CD4-positive, alpha-beta T cell treated with Interleukin-4 for 1 hour (primary cell): ENCODE results near the gene TRMT61A.

Experiments
- DNase-seq, 2 donors: peaks; one replicate each; pipeline ENCODE4 v3.0.0-alpha.2; 2020 to 2022

Gene TRMT61A

DNA sequence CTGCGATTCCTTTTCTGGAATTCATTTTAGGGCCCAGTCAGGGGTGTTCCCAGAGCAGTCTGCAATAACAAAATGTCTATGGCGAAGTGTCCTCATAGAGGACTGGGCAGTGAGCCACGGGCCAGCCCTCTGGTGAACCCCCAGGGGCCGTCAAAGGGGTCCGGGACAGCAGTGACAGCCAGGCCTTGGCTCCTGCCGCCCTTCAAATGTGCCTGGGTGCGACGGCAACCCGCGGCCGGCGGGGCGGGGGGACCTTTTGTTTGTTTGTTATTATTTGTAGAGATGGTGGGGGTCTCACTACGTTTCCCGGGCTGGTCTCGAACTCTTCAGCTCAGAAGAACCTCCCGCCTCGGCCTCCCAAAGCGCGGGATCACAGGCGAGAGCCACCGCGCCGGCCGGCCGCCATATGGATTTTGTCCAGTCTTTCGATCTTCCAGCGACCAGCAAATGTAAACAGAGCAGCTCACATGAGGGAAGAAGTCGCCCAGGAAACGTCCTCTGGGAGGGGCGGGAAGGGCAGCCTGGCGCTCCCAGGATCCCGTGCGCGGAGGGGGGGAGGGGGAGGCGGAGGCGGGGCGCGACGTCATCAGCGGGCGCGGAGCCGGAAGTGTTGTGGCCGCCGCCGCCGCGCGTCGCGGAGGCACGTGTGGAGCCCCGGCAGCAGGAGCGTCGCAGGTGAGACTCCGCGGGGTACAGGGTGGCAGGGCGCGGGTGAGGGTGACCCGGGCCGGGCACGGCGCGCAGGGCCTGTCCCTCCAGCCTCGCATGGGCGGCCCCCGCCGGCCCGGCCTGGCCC, at the start of gene TRMT61A:
TRMT61A (plus strand) TSS at position 610 of the 796 bp plus-strand sequence. CDS start 783 bp downstream, outside the sequence.
- peak; percentile 80 to 85 for DNase-seq

DNA sequence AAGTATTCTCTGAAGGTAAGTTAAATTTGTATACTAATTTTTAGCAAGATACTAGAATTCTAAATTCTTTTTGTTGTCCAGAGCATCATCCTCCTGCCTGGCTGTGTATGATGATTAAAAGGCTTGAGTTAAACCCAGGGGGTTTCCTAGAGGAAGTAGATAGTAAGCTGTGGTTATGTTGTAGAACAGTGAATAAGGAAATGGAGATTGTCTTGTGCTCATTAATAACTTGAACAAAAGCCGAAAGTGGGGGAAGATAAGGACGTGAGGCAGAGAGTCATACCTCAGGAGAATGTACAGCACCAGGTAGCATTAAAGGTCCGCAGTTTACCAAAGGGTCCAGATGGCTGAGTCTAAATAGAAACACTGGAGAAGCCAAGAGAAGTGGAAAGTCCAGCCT, 48.4 kb upstream of the TRMT61A start:
- peak in 1 of 2 donors; percentile 33 for DNase-seq

DNA sequence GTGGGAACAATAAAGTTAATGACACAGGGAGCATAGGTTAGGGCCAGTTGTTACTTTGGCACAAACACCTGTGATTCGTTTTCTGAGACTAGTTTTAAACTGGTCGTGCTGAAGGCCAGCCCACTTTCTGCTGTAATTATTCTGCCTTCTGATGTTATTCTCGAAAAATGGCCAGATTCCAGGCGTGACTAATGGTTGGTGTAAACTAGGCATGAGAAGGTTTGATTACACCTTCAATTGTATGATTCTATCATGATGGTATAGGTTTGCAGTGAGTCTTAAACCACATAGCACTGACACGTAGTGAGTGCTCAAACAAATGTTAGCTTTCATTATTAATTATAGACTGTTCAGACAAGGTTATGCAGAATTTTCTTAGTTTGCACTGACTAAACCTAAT, 45.4 kb upstream of the TRMT61A start:
- no peak for DNase-seq

DNA sequence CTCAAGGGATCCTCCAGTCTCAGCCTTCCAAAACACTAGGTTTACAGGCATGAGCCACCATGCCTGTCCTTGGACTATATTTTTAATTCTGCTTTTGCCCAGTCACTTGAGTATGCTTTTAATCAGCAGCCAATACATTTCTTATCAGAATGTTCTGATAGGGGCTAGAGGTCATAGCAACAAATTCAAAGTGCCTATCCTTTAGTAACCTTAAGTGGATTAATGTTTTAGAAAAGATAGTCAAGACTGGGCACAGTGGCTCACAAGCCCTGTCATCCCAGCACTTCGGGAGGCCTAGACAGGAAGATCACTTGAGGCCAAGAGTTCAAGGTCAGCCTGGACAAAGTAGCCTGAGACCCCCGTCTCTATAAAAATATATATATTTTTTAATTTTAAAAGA, 43.5 kb upstream of the TRMT61A start:
- DNase-seq = no peak

DNA sequence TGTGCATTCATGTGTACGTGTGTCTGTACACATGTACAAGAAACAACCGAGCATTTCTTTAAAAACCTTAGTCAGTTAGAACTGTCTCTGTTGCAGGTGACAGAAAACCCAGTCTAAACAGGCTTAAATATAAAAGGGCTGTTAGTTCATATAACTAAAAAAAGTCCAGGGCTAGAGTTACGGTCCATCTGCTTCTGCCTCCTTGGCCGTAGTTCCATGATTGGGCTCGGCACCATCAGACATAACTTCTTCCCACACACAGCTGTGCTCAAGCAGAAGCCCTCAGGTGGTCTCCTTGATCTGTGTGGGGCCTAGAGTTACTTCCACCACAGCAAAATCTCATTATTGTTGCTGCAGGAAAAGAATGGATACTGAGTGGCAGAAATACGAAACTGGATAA, 40.9 kb upstream of the TRMT61A start:
- DNase-seq = no peak

DNA sequence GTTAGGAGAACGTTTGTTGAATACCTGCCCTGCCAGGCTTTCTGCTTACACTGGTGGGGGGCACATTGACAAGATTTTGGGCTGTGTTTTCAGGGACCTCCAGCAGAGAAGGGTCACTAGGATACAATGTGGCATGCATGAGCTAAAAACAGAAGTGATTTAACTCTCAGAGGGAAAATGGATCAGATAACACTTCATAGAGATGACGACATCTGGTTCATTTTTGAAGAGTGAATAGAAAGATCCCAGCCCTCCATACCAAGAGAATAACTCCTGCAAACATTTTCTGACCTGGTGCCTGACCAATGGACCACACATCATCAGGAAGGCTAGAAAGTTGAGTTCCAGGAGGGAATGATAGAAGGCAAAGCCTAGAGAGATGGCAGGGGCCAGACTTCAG, 40.0 kb upstream of the TRMT61A start:
- no peak for DNase-seq

DNA sequence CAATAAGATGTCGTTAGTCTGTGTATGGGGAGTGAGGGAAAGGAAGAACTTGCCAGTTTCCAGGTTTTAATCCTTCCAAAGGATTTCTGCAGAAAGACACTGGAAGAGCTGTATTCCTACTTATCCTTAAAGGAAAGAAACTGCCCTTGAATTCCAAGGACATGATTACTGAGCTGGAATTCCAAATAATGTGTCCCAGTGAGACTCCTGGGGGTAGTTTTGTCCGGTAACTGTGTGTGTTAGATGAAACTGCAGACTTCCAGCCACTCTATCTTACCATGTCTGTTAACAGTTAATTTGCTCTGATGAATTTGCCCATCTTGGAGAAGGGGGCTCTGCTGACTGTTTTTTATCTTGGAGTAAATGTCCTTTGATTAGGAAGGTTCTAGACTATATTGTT, 39.4 kb upstream of the TRMT61A start:
- no peak for DNase-seq

DNA sequence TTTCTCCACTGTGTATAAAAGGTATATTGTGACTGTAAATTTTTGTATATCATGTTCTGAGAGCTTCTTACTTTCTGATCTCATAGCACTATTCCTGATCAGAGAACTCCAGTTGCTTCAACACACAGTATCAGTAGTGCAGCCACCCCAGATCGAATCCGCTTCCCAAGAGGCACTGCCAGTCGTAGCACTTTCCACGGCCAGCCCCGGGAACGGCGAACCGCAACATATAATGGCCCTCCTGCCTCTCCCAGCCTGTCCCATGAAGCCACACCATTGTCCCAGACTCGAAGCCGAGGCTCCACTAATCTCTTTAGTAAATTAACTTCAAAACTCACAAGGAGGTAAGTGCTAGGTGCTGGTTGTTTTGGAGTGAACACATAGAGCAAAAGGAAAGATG, 37.3 kb upstream of the TRMT61A start:
- DNase-seq = no peak

DNA sequence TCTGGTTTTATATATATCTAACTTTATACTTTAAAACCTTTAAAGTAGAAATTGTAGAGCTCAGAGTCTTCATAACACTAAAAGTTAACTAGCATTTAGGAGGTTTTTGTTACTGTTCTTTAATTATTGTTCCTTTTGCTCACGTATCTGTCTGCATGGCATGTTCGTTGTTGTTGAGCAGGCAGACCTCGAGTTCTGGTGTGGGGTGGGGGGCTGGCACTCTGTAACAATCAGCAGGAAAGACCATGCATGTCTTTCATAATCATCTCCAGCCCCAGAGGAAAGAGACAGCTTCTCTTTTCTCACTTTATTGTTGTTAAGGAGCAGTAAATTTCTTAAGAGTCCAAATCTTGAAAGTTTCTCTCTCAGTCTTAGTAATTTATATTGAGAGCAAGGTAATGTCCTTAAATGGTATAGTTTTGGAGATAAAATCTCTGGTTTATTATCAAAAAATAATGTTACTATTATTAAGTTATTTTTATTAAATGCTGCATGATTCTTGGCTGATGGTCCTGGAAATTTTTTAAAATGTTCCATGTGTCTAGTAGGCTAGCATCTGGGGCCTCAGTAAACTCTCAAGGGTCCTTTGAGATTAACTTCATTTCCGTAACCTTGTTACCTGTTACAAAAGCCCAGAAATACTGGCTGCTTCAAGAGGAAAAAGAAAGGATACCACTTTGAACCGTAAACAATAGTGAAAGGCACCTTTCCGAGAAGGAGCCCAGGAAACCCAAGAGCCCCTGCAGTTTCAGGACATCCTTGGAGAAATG, 36.7 kb upstream of the TRMT61A start:
- DNase-seq = no peak

DNA sequence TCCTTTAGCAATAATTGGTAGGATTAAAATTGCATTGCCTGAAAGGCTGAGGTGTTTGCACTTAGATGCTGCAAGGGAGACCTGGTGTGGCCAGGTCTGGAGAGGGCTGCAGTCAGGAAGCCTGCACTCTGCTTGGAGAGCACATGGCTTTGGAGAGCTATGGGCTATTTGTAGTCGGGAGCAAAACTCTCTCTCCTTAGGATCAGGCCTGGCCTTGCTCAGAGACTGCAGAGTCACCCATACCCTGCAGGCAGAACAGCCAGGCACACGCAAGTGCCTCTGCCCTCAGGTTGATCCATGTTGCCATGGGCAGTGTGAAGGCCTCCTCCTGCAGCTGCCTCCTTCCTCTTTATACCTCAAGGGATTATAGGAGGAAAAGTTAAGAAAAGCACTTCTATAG, 33.1 kb upstream of the TRMT61A start:
- no peak for DNase-seq

DNA sequence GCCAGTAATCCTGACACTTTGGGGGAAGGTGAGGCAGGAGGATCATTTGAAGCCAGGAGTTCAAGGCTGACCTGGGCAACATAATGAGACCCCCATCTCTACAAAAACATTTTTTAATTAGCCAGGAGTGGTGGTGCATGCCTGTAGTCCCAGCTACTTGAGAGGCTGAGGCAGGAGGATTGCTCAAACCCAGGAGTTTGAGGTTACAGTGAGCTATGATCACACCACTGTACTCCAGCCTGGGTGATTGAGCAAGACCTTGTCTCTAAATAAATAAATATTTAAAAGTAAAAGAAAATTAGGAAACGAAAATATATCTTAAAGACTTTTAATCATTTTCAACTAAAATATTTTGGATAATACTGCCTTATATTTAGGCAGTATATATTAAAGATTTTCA, 32.2 kb upstream of the TRMT61A start:
- DNase-seq = no peak

DNA sequence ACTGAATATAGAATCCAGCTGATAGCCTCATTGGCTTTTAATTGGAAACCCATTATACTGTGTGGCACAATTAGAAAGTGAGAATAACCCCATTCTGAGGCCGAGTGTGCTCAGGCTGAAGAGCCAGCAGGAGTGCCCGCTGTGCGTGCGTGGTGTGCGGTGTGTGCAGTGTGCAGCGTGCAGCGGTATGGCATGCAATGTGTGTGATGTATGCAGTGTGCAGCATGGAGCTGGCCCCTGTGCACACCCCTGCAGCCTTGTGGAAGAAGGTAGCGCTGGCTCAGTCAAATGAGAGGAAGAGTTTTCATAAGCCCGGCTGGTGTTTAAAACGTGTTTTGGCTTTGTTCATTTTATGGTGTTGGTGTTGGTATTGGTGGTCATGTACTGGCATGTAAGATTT, 29.3 kb upstream of the TRMT61A start:
- no peak for DNase-seq

DNA sequence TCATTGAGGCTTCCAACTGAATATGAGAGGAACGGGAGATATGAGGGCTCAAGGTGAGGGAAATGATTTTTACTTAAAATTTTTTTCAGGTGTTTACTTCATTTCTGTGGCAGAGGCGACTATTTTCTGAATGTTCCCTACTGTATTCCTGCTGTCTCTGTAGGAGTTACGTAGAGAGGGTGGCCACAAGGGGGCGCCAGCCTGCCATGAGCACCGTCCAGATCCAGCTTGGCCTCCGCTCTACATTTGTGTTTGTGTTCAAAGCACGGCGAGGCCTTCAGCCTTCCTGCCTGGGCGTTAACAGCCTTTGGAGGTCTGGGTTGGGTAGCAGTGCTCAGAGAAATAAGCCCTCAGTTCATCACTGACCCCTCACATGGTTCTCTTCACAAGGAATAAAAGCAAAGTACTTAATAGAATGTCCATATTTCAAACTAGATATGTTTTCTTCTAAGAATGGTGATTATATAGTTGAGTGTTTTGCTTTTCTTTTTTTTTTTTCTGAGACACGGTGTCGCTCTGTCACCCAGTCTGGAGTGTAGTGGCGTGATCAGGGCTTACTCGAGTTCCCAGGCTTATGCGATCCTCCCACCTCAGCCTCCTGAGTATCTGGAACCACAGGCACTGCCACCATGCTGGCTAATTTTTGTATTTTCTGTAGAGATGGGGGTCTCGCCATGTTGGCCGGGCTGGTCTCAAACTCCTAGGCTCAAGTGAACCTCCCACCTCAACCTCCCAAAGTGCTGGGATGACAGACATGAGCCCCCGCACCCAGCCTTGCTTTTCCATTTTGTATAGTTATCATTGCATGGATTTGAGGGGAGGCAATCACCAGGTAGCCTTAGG, 28.6 kb upstream of the TRMT61A start:
- peak; percentile 73 to 75 for DNase-seq

DNA sequence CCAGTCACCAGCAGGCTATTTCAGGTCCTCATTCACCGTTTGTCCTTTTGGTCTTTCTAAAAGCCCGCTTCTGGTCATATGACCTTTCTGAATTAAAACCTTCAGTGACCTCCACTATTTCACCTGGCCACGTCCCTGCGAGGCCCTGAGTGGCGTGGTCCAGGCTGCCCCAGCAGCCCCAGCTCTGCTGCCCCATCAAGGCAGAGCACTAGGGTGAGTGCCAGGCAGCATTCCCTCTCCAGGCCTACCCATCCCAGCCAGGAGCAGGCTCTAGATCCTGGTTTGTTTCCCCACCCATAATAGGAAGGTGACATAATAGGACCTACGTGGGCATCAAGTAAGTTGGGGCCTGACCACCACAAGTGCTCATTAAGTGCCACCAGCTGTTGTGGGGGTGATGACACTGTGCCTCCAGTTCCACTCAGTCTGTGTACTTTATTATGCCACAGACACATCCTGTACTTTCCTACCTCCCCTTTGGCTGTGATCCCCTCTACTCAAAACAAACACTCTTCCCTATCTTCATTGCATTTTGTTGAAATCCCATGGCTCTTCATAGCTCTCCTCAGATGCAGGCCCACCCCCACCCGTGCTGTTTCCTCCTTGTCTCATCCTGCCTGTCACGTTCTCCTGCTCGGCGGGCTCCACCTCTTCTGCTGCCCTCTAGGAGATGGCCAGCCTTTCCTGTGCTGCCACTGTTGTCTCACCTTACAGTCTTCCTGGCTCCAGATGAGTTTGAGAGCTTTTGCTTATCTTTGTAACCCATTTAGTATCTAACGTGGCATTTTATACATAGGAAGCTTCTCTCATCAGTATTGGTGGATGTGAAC, 27.7 kb upstream of the TRMT61A start:
- DNase-seq = no peak

DNA sequence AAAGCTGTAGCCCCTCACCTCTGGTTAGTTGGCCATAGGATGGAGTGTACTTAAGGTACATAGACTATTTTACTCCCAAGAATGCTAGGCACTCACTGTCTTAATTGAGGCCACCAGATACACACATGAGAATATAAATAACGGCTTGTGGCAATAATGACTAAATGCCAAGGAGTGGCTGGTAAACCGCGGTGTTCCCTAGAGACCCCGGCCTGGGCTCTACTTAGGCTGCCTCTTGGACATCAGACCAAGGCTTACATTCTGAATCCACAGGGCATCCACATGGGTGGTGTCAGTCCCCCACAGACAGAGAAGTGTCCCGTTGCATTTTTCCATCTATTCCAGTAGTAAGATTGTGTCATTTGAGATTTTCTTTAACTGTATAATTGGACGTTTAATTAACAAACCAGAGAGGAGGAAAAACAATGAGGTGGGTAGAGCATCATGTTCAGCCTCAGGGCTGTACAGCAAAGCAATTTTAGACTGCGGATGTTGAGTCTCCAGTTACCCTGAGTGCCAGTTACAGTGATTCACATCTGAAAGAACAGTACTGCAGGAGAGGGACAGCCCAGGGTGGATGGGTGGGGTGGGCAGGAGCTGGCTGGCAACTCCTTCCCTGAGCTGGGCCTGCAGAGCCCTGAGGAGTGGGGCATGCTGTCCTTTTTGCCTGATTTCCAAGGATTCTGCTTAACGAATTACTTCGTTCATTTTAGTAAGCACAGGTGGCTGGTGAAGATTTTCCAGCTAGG, 26.9 kb upstream of the TRMT61A start:
- no peak for DNase-seq

DNA sequence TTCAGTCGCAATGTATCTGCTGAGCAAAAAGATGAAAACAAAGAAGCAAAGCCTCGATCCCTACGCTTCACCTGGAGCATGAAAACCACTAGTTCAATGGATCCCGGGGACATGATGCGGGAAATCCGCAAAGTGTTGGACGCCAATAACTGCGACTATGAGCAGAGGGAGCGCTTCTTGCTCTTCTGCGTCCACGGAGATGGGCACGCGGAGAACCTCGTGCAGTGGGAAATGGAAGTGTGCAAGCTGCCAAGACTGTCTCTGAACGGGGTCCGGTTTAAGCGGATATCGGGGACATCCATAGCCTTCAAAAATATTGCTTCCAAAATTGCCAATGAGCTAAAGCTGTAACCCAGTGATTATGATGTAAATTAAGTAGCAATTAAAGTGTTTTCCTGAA, 26.1 kb upstream of the TRMT61A start:
- no peak for DNase-seq

DNA sequence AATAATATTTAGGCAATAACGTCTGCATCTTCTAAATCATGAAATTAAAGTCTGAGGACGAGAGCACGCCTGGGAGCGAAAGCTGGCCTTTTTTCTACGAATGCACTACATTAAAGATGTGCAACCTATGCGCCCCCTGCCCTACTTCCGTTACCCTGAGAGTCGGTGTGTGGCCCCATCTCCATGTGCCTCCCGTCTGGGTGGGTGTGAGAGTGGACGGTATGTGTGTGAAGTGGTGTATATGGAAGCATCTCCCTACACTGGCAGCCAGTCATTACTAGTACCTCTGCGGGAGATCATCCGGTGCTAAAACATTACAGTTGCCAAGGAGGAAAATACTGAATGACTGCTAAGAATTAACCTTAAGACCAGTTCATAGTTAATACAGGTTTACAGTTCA, 25.7 kb upstream of the TRMT61A start:
- no peak for DNase-seq

DNA sequence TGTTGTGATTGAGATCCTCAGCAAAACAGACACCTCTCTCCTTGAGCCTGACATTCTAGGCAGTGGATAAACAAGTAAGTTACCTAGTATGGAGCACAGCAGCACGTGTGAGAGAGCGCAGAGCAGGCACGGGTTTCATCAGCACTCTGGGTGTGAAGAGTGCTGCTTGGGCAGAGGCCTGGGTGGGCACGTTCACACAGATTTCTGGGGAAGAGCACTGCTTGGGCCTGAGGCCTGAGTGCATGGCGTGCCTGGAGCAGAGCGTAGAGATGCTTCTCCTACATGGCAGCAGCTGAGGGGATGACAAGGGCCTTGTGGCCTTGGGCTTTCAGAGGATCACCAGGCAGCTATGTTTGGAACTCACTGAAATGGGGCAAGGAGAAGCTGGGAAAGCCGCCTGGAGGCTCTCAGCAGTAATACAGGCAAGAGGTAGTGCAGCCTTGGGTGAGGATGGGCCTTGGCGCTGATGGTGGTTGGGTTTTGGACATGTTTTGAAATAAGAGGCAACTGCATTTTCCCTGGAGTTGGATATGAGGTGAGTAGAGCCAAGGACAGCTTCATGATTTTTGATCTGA, 23.9 kb upstream of the TRMT61A start:
- no peak for DNase-seq

DNA sequence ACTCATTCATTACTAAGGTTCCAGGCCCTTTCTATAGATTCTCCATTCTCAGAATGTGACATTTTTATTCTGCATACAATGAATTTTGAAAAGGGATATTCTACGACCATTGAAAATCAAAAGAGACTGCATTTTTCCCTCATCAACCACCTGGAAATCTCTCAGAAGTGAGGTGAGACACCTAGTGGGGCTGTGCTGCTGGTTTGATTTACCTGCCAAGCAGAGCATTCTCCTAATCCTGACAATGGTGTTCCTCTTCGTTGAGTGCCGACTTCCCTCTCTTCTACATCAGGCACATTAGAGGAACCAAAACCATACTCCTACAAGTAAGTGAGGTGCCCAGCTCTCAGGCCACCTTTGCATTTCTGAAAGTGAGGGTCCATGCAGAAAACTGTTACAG, 21.2 kb upstream of the TRMT61A start:
- no peak for DNase-seq

DNA sequence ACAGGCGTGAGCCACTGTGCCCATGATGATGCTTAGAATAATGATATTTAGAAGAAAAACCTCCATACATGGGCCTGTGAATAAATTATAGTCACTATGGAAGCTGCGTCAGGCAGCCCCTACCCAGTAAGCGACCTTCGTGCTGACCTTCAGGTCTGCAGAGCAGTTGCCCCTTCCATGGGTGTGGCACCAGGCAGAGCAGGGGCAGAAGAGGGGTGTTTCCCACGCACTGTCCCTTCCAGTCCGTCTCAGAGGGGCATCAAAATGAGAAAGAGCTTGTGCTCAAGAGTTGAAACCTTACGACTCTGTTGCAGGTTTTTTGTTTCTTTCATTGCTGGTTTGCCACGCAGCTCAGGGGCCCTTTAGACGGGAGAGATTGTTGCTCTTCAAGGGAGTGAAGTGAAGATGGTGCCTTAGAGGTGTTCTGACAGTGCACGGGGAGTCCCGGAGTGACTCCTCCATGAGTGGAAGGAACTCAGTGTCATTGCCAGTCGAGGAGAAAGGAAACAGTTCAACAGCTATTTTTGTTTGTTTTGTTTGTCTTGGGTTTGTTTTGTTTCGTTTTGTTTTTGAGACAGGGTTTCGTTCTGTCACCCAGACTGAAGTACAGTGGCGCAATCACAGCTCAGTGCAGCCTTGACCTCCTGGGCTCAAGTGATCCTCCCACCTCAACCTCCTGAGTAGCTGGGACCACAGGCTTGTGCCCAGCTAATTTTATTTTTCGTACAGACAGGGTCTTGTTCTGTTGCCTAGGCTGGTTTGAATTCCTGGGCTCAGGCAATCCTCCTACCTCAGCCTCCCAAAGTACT, 20.3 kb upstream of the TRMT61A start:
- DNase-seq = no peak
